Right atrium auricular region (tissue), 2 donors: Measurements from ENCODE around the gene SMNDC1. TPM values are rescaled to one million over a fixed set of nuclear protein-coding genes. Genes with fewer than 3 reads are reported as not detected.
"Not testable (repeated sequence)": the region's sequence is repeated elsewhere in the genome, so short reads cannot be mapped to it uniquely, and the experiment has no call there.

Experiments used
- DNase-seq: peaks from one replicate; pipeline ENCODE4 v3.0.0-alpha.2; 2019; ENCODE audit warnings: low spot score
- H3K27ac ChIP-seq, 2 donors: fragments of 200-600 bp; sonication (generic); 1 replicate in 1 of 2; 2 replicates in 1 of 2; pipeline ENCODE4 v1.5.1; 2016 to 2019
- H3K27me3 ChIP-seq, 2 donors: fragments of 200-600 bp; sonication (generic); one replicate each; pipeline versions ENCODE4 v1.5.1 to v1.6.0; 2017 to 2019
- H3K36me3 ChIP-seq: fragments of 200-600 bp; sonication (generic); one replicate; pipeline ENCODE4 v1.5.1; 2016
- H3K4me1 ChIP-seq, 2 donors: fragments of 200-600 bp; sonication (generic); one replicate each; pipeline versions ENCODE4 v1.5.1 to v1.6.0; 2017 to 2019
- H3K4me3 ChIP-seq, 2 donors: fragments of 200-600 bp; sonication (generic); 1 replicate in 1 of 2; 2 replicates in 1 of 2; pipeline ENCODE4 v1.5.1; 2017 to 2019; ENCODE audit warnings: mild to moderate bottlenecking in 1 of 2, moderate library complexity in 1 of 2
- H3K9me3 ChIP-seq, 2 donors: fragments of 200-600 bp; sonication (generic); one replicate each; pipeline ENCODE4 v1.5.1; 2019
- total RNA-seq, 2 donors: library from RNA; depleted of rRNA; stranded (reverse); fragments of >200 nt; gene quantifications; one replicate each; pipeline ENCODE4 v1.1.0, GENCODE V29; 2016
- TF ChIP-seq, protein P1 (sequence below), 2 donors: fragments of 200-600 bp; sonication (generic); IDR thresholded peaks; one replicate each; pipeline ENCODE4 v1.5.1; 2019; ENCODE audit warnings: antibody characterized with exemption in 2 of 2

Gene SMNDC1
- total RNA-seq, 2 donors from 2014 or later, result 5.0 to 5.9 TPM

GRCh38 chr10:110335314-110336064 lies 30.8 kb upstream of the SMNDC1 start:
- Histone ChIP-seq H3K9me3 (peaks cover 0 to 5% of the 10 kb centered on the region in 2 donors), H3K27ac (no peak overlapping the region), H3K27me3 (no peaks in the 10 kb centered on the region), H3K36me3 (no peaks in the 10 kb centered on the region), H3K4me3 (no peak overlapping the region), H3K4me1 (peaks cover 0 to 9% of the 10 kb centered on the region in 2 donors)
- TF ChIP-seq, protein P1, sequence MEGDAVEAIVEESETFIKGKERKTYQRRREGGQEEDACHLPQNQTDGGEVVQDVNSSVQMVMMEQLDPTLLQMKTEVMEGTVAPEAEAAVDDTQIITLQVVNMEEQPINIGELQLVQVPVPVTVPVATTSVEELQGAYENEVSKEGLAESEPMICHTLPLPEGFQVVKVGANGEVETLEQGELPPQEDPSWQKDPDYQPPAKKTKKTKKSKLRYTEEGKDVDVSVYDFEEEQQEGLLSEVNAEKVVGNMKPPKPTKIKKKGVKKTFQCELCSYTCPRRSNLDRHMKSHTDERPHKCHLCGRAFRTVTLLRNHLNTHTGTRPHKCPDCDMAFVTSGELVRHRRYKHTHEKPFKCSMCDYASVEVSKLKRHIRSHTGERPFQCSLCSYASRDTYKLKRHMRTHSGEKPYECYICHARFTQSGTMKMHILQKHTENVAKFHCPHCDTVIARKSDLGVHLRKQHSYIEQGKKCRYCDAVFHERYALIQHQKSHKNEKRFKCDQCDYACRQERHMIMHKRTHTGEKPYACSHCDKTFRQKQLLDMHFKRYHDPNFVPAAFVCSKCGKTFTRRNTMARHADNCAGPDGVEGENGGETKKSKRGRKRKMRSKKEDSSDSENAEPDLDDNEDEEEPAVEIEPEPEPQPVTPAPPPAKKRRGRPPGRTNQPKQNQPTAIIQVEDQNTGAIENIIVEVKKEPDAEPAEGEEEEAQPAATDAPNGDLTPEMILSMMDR (IDR thresholded peaks at IDR 0.05), result no peak
- DNase-seq, result no peak

DNA sequence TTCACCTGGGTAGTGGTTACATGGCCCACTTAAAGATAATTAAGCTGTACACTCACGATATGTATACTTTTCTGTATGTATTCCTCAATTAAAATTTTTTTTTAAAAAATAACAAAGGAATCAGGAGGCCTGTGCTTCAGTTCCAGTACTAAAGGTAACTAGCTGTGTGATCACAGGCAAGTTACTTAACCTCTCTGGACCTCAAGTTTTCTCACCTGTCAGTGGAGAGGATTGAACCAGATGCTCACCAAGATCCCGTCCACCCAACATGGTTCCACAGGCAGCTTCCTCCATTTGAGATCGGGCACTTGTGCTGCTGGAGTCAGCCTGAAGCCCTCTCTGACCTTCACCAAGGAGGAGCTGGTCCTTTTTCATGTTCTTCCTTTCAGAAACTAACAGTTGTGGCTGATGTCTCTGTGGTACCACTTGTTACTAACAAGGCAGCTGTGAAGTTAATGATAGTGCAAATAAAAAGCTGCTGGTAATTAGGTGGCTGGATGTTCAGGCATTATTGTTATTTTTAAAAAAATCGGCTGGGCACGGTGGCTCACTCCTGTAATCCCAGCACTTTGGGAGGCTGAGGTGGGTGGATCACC lies 29.4 kb upstream of the SMNDC1 start:
- TF ChIP-seq, protein P1 (IDR thresholded peaks at IDR 0.05), result no peak
- H3K4me3 ChIP-seq, result no peak overlapping the region

DNA sequence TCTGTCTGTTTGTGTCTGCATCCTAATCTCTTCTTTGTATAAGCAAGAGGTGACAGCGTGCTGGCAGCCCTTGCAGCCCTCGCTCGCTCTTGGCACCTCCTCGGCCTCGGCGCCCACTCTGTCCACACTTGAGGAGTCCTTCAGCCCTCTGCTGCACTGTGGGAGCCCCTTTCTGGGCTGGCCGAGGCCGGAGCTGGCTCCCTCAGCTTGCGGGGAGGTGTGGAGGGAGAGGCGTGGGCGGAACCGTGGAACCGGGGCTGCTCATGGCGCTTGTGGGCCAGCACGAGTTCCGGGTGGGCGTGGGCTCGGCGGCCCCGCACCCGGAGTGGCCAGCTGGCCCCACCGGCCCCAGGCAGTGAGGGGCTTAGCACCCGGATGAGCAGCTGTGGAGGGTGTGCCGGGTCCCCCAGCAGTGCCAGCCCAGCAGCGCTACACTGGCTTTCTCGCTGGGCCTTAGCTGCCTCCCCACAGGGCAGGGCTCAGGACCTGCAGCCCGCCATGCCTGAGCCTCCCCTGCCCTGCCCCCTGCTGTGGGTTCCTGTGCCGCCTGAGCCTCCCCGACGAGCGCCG lies 26.6 kb upstream of the SMNDC1 start:
- DNase-seq, H3K36me3 ChIP-seq, H3K27ac ChIP-seq, H3K4me1 ChIP-seq, H3K4me3 ChIP-seq, H3K27me3 ChIP-seq: not testable (repeated sequence)
- peaks cover 0 to 16% of the 10 kb centered on the region in 2 donors for H3K9me3 ChIP-seq

More for the DNA sequence above, 29.4 kb upstream of the SMNDC1 start:
- Histone ChIP-seq H3K4me1 (peaks cover 0 to 9% of the 10 kb centered on the region in 2 donors), H3K9me3 (peaks cover 0 to 16% of the 10 kb centered on the region in 2 donors), H3K36me3 (no peaks in the 10 kb centered on the region), H3K27me3 (no peaks in the 10 kb centered on the region), H3K27ac (no peak overlapping the region)
- no peak for DNase-seq

DNA sequence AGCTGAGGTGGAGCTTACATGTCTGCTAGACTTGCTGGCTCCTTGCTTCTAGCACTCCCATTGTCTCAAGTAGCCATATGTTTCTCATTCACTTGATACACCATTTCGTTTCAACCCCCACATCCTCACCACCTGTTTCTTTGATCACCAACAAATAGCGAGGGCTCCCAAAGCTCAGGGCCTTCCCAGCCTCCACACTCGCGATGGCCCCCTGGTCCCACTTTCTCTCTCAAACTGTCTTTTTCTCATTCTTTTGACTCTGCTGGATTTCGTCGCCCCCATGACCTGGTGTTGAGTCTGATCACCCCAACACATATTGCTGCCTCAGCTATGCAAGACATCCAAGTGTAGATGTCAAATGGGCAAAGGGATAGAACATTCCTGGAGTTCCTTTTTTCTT lies 26.0 kb upstream of the SMNDC1 start:
- no peaks in the 10 kb centered on the region for H3K27me3 ChIP-seq
- DNase-seq, result no peak
- no peaks in the 10 kb centered on the region for H3K36me3 ChIP-seq
- TF ChIP-seq, protein P1 (IDR thresholded peaks at IDR 0.05), result no peak
- peaks cover 0 to 16% of the 10 kb centered on the region in 2 donors for H3K9me3 ChIP-seq
- H3K27ac ChIP-seq, result no peak overlapping the region
- H3K4me1 ChIP-seq, result peaks cover 0 to 1% of the 10 kb centered on the region in 2 donors
- no peak overlapping the region for H3K4me3 ChIP-seq

DNA sequence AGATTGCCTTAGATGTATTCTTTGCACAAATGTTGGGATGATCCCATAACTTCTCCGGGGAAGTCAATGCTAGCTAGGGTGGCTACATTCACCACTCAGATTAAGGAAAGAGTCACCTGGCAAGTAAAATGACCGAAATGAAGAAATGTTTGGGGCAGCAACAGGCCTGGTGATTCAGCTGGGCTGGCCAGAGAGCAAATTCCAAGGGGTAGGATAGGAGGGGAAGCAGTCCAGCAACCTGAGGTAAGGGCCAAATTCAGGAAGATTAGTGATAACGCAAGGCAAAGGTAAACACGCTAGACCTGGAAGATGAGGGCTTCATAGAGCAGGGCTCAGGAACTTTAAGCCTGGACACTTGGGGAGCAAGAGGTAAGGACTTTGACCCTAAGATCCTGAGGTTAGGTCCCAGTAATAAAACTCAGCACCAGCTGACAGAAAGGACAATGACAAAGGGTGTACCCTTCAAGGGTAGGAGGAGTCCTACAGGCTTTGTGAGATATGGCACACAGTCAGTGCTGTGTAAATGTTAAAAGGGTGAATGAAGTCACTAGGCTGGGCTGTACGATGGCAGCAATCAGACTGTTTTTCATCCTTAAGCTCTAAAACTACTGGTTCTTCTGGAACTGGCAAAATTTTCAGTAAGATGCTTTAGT lies 22.7 kb upstream of the SMNDC1 start:
- Histone ChIP-seq H3K4me3 (no peak overlapping the region), H3K4me1 (no peaks in the 10 kb centered on the region), H3K27ac (no peak overlapping the region), H3K27me3 (no peaks in the 10 kb centered on the region), H3K9me3 (peaks cover 0 to 16% of the 10 kb centered on the region in 2 donors), H3K36me3 (no peaks in the 10 kb centered on the region)
- no peak for DNase-seq
- TF ChIP-seq, protein P1 (IDR thresholded peaks at IDR 0.05), result no peak
